Activated CD4-positive, CD25-positive, alpha-beta regulatory T cell treated with anti-CD3 and anti-CD28 coated beads, Interleukin-2, amount 50 U/mL, for 16 hours (primary cell): Measurements from ENCODE around the gene TNFAIP2.

Experiments
- DNase-seq: peaks from one replicate; pipeline ENCODE4 v3.0.0-alpha.2; 2020; ENCODE audit warnings: low read depth, low spot score

TNFAIP2 gene

DNA sequence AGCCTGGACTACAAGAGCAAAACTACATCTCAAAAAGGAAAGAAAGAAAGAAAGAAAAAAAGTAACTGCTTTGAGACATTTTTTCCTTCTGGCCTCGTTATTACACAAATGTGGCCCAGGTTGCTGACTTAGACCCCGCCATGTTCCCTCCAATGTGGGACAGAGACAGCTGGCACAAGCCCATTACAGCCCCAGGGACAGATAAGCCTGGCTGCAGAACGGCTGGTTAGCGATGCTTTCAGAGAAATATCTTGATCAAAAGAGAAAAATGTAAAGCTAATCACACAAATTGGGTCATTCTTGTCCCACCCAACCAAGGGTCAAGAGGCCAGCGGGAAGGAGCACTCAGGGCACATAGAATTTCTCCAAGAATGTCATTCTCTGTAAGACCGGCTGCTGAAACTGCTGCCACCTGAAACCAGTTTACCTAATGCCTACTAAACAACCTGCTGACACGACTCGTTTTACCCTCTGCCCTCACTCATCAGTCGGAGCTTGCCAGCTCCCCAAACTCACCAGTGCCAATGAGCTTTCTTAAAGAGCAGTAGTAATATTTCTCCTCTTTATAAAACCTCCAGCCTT lies 63.1 kb downstream of the TNFAIP2 start:
- DNase-seq, result no peak
